ENCODE measurements around the gene LIPC.

LIPC gene

DNA sequence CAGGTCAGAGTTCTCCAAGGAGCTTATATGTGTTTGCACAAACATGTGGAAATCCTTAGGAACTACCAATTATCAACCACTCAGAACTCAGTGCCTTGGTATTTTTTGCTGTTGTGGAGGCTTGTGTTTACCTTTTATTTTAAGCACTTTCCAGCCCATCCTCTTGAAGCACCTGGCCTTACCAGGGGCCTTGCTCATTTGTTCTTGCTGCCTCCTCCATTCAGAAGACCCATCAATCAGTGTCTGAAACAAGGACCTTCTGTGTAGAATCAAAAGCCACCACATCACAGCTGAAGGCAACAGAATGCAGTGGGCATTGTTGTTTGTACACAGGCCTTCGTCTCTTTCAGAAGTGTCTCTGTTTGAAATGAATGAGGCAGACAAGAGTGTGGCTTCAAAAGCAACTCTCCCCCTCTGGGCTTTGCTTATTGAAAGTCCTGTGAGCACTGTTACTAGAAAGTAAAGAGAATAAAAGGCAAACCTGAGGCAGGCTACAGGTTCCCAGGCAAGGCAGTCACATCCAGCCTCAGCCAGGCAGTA lies 24.5 kb upstream of the LIPC start:
- DNase-seq = no peak

DNA sequence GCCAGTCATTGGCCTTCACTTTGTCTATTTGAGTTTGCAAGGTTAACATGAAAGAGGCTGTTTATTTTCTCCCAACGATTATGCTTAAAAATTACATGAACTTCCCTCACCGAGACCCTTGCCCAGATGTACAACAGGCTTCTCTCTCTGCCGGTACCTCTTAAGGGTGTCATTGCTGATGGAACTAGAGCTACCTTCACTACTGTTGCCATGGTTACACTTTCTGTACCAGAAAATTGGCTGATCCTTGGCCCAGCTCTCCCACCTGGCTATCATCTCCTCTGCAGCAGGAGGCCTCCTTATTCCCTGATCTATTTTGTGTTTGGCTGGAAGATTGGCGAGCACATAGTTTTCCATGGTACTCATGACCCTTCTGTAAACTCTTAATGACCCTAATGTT lies 24.0 kb upstream of the LIPC start:
- no peak for DNase-seq

GRCh38 chr15:58409861-58410260 lies 21.9 kb upstream of the LIPC start:
- no peak for DNase-seq

DNA sequence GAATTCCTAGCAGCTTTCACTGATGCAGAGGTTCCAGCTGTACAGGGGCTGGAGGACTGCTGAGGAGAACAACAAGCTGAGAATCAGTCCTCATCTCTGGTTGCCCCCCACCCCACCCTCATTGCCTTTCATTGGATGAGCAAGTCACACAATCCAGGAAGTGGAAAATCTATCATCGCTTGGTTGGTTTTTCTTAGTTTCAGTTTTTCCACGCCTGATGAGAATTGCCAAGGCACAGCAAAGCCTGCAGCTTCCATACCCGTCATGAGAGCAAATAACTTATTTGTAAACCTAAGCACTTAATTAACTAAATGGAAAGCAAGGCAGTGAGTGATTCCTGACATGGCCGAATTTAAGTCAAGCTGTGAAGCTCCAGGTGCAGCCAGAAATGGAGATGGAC lies 21.4 kb upstream of the LIPC start:
- peak; percentile 57 for DNase-seq

DNA sequence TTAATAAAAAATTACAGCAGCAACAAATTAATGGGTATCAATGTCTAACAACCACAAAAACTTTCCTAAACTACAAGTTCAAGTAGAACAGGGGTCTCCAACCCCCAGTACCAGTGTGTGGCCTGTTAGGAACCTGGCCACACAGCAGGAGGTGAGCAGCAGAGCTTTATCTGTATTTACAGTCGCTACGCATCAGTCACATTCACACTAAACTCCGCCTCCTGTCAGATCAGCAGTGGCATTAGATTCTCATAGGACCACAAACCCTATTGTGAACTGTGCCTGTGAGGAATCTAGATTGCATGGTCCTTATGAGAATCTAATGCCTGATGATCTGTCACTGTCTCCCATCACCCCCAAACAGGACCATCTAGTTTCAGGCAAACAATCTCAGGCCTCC lies 18.5 kb upstream of the LIPC start:
- no peak for DNase-seq

GRCh38 chr15:58415636-58416035 lies 16.2 kb upstream of the LIPC start:
- no peak for DNase-seq

- no peak for DNase-seq
These were observed 14.8 kb upstream of the LIPC start for GRCh38 chr15:58416963-58417362.

- no peak for DNase-seq
These were observed 13.7 kb upstream of the LIPC start for GRCh38 chr15:58418135-58418534.

DNA sequence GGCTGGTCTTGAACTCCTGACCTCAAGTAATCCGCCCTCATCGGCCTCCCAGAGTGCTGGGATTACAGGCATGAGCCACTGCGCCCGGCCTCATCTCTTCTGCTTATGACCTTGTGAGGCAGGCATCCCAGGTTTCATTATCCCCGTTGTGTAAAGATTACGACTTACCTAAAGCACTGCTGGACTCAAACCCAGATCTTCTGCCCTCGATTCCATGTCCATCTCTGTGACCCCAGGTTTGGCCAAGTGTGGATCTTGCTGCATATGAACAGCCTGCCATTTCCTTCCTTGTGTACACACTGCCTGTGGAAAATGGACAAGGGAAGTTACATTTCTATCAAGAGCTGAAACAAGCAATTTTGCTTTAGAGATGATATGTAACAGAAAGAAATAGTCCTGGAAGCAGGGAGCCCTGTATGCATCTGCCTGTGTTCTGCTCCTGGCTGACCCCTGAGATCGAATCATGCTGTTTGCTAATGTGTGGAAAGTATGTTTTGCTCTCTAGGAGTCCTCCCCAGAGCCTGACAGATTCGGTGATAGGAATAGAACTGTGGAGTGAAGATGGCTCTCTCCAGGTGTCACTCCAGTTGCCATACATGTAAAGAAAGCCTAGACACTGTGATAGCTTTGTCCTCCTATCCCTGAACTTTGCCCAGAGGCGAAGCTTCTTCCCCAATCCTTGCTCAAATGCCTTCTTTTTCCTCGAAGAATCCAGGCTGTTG lies 11.8 kb upstream of the LIPC start:
- DNase-seq = no peak

GRCh38 chr15:58420579-58421043 lies 11.2 kb upstream of the LIPC start:
- no peak for DNase-seq

DNA sequence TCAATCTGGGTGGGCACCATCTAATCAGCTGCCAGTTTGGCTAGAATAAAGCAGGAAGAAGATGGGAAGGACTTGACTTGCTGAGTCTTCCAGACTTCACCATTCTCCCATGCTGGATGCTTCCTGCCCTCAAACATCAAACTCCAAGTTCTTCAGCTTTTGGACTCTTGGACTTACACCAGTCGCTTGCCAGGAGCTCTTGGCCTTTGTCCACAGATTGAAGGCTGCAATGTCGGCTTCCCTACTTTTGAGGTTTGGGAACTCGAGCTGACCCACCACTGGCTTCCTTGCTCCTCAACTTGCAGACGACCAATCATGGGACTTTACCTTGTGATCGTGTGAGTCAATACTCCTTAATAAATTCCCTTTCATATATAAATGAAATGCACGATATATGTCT lies 8.6 kb upstream of the LIPC start:
- DNase-seq = no peak

DNA sequence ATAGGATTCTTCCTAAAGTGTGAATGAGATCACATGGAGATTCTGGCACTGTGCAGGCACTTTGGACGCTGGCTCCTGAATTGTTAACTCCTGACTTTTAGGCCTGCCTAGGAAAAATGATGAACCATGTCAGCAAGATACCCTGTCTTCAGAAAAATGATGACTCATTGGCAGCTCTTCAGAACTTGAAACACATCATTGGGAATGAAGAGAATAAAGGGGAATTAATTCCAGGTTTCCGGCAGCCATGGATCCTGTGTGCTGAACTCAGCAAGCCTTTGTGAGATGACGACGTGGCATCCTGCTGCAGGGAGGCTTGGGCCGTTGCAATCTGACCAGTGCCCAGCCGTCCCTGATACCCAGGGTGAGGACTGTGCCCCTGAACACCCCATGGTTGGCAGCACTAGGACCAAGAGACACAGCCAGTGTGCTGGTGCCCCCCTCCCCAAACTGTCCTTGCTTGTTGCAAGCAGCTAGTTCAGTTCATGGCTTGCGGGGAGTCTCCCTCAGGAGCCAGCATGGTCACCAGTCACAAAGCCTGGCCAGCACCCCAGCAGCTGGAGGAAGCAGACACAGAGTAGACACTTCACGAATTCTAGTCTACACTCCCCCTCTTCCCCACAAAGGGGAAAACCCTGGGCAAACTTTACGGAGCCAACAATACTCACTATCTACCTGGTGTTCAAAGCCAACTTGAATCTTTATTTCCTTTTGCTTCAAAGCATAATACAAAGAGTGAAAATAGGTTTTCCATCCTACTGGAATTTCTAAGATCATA lies 7.8 kb upstream of the LIPC start:
- DNase-seq = peak; percentile 90

DNA sequence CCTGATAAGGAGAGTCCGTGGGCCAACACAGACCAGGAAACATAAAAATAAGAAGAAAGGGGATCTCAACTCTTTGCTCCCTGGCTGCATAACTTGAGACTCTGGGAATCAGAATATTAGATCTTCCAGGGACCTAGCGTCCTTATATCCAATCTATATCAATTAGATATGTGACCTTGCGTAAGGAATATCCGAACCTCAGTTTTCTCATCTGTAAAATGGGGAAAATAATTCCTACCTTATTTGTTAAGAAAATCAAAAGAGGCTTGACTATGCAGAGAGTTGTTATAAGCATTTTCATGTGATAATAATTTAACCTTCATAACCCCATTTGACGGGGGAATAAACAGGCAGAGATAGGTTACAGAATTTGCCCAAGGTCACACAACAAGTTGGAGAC lies 7.1 kb upstream of the LIPC start:
- no peak for DNase-seq

- DNase-seq = no peak
These were observed 6.6 kb upstream of the LIPC start for GRCh38 chr15:58425185-58425584.

DNA sequence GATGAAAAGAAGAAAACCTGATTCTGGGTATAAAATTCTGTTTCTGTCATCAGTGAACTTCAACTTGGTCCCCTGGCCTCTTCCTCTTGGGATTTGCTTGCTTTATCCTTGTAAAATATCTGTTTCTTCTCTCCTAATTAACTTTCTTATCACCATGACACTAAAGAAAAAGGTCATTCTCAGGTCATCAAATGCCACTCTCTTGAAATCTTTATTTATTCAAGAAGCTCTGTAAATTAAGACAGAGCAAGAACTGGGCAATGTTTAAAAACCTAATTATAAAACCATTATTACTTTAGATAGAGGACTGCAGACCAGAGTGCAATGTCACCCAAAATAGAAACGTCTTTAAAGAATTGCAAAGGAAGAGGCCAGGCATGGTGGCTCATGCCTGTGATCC lies 6.0 kb upstream of the LIPC start:
- DNase-seq = no peak

- no peak for DNase-seq
These were observed 5.3 kb upstream of the LIPC start for GRCh38 chr15:58426501-58426900.

- no peak for DNase-seq
These were observed 3.8 kb upstream of the LIPC start for GRCh38 chr15:58427987-58428386.

GRCh38 chr15:58430224-58430787 lies 1.5 kb upstream of the LIPC start:
- DNase-seq = no peak

- DNase-seq = peak; percentile 51
These were observed 610 bp downstream of the LIPC start for GRCh38 chr15:58432401-58432800.

- no peak for DNase-seq
These were observed 2.0 kb downstream of the LIPC start for GRCh38 chr15:58433597-58434333.

- DNase-seq = no peak
These were observed 2.6 kb downstream of the LIPC start for GRCh38 chr15:58434334-58434875.

DNA sequence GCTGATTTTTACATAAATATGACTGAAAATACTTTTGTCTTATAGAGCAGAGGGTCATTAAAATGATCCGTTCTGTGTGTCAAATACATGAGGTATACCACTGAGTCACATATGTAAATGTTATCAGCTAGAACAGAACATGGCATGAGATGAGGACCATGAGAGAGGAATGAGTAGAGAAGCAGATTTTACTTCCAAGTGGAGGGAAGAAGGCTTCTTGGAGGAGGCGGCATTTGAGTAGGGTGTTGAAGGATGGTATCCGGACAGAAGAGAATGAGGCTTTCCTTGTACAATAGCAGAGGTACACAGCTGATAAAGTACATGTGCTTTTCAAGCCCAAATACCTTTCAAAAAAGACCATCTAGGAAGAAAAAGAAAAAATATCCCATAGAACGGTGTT lies 4.8 kb downstream of the LIPC start:
- DNase-seq = no peak

Data from fibroblast of skin of right quadriceps (primary cell).